ENCODE data around the gene SEC63.
"Not testable (repeated sequence)": the region's sequence is repeated elsewhere in the genome, so short reads cannot be mapped to it uniquely, and the experiment has no call there.

Gene SEC63

GRCh38 chr6:107871976-107872375 is 86.0 kb downstream of the SEC63 start:
- H3K4me3 ChIP-seq (replicated peaks in 1 of 2; ENCODE audit: low read depth in 2 of 2, low read length in 2 of 2): no peak overlapping the region
- peak; percentile 23 to 46 for DNase-seq (ENCODE audit: low read depth in 2 of 2)
- TF ChIP-seq CTCF (IDR thresholded peaks at IDR 0.05; ENCODE audit: low read depth, low read length): no peak

GRCh38 chr6:107871512-107871911 is 86.5 kb downstream of the SEC63 start:
- H3K4me3 ChIP-seq (replicated peaks in 1 of 2; ENCODE audit: low read depth in 2 of 2, low read length in 2 of 2); DNase-seq (ENCODE audit: low read depth in 2 of 2): not testable (repeated sequence)

GRCh38 chr6:107871016-107871415 is 87.0 kb downstream of the SEC63 start:
- no peak for TF ChIP-seq CTCF (IDR thresholded peaks at IDR 0.05; ENCODE audit: low read depth, low read length)
- H3K4me3 ChIP-seq (replicated peaks in 1 of 2; ENCODE audit: low read depth in 2 of 2, low read length in 2 of 2): no peak overlapping the region
- no peak for DNase-seq (ENCODE audit: low read depth in 2 of 2)

GRCh38 chr6:107870381-107870780 is 87.6 kb downstream of the SEC63 start:
- no peak for TF ChIP-seq CTCF (IDR thresholded peaks at IDR 0.05; ENCODE audit: low read depth, low read length)

DNA sequence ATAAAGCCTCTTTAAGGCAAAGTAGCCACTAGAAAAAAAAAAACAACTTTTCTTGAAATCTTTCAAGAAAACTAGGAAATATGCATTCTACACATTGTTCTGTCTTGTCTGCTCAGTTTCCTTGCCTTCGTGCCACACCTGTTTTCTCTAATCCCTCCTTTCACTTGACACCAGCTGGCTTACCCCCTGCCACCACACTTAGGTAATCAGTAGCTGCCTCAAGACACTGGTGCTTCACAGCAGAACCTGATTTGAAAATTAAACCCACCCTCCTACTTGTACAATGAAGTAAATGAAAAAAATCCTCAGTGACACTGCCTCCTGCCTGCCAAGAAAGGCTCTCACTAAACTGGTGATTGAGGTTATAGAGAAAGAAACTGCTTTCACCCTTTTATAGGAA is 88.1 kb downstream of the SEC63 start:
- TF ChIP-seq CTCF (IDR thresholded peaks at IDR 0.05; ENCODE audit: low read depth, low read length): no peak
- H3K4me3 ChIP-seq (replicated peaks in 1 of 2; ENCODE audit: low read depth in 2 of 2, low read length in 2 of 2): no peak overlapping the region
- DNase-seq (ENCODE audit: low read depth in 2 of 2): no peak

More at GRCh38 chr6:107870381-107870780, 87.6 kb downstream of the SEC63 start:
- no peak overlapping the region for H3K4me3 ChIP-seq (replicated peaks in 1 of 2; ENCODE audit: low read depth in 2 of 2, low read length in 2 of 2)
- peak in 1 of 2 donors; percentile 68 for DNase-seq (ENCODE audit: low read depth in 2 of 2)

DNA sequence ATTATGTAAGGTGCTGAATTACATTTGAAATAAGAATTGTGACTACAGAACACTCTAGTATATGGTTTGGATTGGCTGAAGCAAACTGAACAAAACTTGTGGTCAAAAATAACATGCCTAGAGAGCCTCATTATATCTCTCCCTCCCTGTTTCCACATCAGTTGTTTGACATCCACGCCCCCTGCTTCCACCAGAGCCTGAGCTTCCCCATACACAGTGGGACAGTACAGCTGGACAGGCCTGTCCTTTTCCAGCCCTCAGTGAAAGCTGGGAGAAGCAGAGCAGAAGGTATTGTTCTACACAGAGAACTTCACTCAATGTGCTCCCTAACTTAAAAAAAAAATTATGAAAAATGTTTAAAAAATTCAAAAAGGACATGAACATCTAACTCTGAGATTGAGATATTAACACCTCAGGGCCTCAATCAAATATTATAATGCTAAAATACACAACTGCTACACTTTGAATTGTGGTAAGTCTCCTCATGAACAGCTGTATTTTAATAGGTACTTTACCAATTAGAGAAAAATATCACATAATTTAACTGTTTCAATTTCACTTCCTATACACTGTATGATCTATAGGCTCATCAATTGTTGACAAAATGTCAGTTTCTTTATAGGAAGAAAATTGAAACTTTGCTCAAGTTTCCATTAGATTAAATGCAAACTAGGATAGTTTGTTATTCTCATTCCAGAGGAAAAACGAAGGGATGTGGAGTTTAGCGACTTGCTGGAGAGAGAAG is 89.0 kb downstream of the SEC63 start:
- TF ChIP-seq CTCF (IDR thresholded peaks at IDR 0.05; ENCODE audit: low read depth, low read length): no peak
- no peak overlapping the region for H3K4me3 ChIP-seq (replicated peaks in 1 of 2; ENCODE audit: low read depth in 2 of 2, low read length in 2 of 2)
- DNase-seq (ENCODE audit: low read depth in 2 of 2): no peak

DNA sequence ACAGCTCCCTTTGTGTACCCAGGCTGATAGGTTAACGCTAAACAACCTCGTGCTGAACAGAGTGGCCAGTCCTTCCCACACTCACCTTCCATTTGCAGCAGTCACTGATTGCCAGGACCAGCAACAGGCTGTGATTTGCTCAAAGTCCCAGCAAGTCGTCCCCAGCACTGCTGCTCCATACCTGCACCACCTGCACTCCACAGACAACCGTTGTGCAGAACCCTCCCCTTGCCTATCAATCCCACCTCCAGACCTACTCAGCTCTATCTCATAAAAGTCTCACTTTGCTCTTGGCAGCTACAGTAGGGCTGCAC is 90.7 kb downstream of the SEC63 start:
- DNase-seq (ENCODE audit: low read depth in 2 of 2): no peak
- TF ChIP-seq CTCF (IDR thresholded peaks at IDR 0.05; ENCODE audit: low read depth, low read length): no peak
- no peak overlapping the region for H3K4me3 ChIP-seq (replicated peaks in 1 of 2; ENCODE audit: low read depth in 2 of 2, low read length in 2 of 2)
